Activated CD8-positive, alpha-beta memory T cell treated with anti-CD3 and anti-CD28 coated beads, Interleukin-2, amount 50 U/mL, for 1 hour (primary cell): ENCODE measurements around the gene PSMB3.

Experiments used
- DNase-seq: peaks from one replicate; pipeline ENCODE4 v3.0.0-alpha.2; 2020; ENCODE audit errors: extremely low read depth

The PSMB3 gene

DNA sequence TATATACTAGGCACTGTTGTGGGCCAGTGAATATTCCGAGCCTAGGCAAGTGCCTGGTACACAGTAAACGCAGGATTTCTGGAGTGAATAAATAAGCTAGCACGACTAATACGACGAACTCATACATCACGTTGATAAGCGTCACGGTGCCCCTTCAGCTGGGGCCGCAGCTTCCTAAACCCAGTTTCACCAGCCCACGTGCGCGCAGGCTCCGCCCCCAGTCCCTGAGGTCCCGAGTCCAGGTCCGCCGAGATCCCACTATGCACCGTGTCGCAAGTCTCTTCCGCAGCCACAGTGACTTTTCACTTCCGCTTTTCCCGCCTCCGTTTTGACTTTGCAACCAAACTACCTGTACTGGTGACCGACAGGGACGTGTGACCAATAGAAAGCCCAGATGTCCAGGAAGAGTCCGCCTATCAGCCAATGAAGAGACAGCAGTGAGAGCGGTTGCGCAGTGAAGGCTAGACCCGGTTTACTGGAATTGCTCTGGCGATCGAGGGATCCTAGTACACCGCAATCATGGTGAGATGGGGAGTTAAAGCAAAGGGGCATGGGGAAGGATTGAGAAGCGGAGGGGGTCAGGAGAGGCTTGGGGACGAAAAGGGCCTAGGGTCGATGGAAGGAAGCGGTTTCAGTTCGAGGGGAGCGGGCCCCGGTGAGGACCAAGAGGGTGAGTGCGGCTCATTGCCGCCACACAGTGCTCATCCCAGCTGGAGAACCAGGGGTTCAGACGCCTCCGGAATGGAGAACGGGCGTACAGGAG is at the start of gene PSMB3:
Gene PSMB3 (plus strand): TSS at position 434 of the 763 bp plus-strand sequence. CDS start 86 bp downstream, at position 520.
- DNase-seq = peak; percentile 94

GRCh38 chr17:38702916-38703741 is 49.4 kb upstream of the PSMB3 start:
- no peak for DNase-seq

- DNase-seq = no peak
These were observed 48.6 kb upstream of the PSMB3 start for GRCh38 chr17:38703742-38704605.

- no peak for DNase-seq
These were observed 47.7 kb upstream of the PSMB3 start, which contains the start of gene MLLT6 for GRCh38 chr17:38704606-38705522. TSS of gene MLLT6 (plus strand) at chr17:38705273. CDS start at chr17:38705633, 360 bp downstream.

GRCh38 chr17:38705523-38705802 is 47.1 kb upstream of the PSMB3 start:
- DNase-seq = no peak

GRCh38 chr17:38705803-38706504 is 46.6 kb upstream of the PSMB3 start:
- no peak for DNase-seq

GRCh38 chr17:38706505-38707216 is 45.9 kb upstream of the PSMB3 start:
- no peak for DNase-seq

GRCh38 chr17:38707678-38708351 is 44.7 kb upstream of the PSMB3 start:
- no peak for DNase-seq

GRCh38 chr17:38709104-38709820 is 43.3 kb upstream of the PSMB3 start:
- DNase-seq = no peak

DNA sequence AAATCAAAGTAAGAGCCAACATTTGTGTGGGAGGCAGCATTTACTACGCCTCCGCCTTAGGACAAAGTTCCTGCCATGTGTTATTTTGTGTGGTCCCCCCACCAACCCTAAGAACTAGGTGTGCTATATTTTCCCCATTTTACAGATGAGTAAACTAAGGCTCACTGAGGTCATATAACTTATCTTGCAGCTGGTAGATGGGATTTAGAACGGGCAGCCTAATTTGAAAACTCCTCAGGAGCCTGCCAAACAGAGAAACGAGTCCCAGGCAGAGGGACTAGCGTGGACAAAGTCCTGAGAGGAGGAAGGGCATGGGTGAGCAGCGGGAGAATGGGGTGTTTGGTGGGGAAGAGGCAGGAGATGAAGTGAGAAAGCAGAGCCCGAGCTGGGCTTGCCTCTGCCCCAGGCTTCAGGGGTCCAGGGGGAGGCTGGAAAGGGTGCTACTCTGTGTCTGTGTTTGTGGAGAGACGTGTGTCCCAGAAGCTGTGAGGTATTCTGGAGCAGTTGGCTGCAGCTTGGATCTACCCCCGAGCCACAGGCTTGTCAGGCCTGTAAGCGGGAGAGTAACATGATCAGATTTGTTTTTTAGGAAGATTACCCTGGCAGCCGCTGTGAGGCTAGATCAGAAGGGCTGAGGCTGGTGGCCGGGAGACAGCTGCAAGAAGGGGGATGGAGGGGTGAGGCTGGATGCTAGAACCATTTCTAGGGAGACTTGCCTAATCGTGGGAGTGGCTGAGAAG is 42.5 kb upstream of the PSMB3 start:
- no peak for DNase-seq

- no peak for DNase-seq
These were observed 42.0 kb upstream of the PSMB3 start for GRCh38 chr17:38710604-38710962.

GRCh38 chr17:38710985-38711384 is 41.6 kb upstream of the PSMB3 start:
- no peak for DNase-seq

DNA sequence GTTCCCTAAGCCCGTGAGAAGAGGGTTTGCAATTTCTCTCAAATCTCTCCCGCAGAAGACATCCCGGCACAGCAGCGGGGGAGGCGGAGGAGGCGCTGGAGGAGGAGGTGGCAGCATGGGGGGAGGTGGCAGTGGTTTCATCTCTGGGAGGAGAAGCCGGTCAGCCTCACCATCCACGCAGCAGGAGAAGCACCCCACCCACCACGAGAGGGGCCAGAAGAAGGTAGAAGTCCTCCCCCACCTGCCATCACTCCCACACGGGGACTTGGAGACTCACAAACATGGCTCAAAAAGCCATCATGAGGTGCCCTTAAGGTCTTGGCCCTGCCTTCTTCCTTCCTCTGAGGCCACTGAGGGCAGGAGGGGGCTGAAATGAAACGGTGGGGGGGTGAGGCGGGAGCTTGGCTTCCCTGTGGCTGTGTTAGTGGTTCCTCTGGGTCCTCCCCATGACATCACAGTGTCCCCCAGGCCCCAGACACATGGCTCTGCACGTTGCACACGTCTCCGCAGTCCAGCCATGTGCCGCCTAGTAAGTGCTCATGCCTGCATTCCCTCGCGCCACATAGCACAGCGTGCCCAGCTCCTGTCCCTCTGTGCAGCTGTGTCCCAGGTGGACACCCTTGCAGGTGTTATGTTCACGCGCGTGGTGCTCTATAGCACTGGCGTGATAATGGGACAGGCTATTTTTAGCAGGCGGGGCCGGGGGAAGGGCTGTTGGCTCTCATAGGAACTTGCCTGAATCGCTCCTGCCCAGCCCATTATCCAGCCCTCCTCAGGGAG is 40.6 kb upstream of the PSMB3 start:
- no peak for DNase-seq

DNA sequence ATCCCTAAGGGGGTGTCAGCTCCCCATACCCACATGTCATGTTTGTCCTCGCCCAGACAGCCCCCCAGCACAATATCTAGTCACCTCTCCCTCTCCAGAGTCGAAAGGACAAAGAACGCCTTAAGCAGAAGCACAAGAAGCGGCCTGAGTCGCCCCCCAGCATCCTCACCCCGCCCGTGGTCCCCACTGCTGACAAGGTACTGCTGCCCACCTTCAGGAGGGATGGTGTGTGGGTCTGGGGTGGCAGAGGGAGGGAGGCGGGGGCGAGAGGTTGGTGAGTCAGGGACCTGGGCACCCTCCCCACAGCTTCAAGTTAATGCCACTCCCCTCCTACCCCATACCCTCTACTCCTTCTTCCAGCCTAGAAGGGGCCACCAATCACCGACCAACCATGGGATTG is 39.9 kb upstream of the PSMB3 start:
- no peak for DNase-seq

- DNase-seq = no peak
These were observed 39.0 kb upstream of the PSMB3 start for GRCh38 chr17:38713456-38714075.

GRCh38 chr17:38715216-38715943 is 37.2 kb upstream of the PSMB3 start:
- DNase-seq = no peak
